BE2C (cell line): ENCODE measurements around the gene JDP2.

ENCODE experiments used
- DNase-seq: peaks from one replicate; pipeline ENCODE4 v3.0.0-alpha.2; 2020
- H3K27me3 ChIP-seq: fragments of 250-450 bp; sonication (Bioruptor Pico); 2 replicates; pipeline ENCODE4 v1.5.1; 2020; ENCODE audit warnings: mild to moderate bottlenecking
- H3K36me3 ChIP-seq: fragments of 250-450 bp; sonication (Bioruptor Pico); 2 replicates; pipeline ENCODE4 v1.5.1; 2020; ENCODE audit warnings: mild to moderate bottlenecking
- H3K4me1 ChIP-seq: fragments of 250-450 bp; sonication (Bioruptor Pico); 2 replicates; pipeline ENCODE4 v1.5.1; 2020
- H3K4me3 ChIP-seq: 2 replicates; pipeline ENCODE4 v1.5.1; 2011; ENCODE audit warnings: low read depth, low read length
- H3K9me3 ChIP-seq: fragments of 250-450 bp; sonication (Bioruptor Pico); 2 replicates; pipeline ENCODE4 v1.5.1; 2020
- CTCF ChIP-seq: IDR thresholded peaks from 2 replicates; pipeline ENCODE4 v1.5.1; 2012; ENCODE audit warnings: mild to moderate bottlenecking, low read depth, low read length

JDP2 gene

GRCh38 chr14:75522224-75522982 is 94.6 kb downstream of the JDP2 start, which contains the start of gene BATF:
TSS of gene BATF (plus strand) at chr14:75522469. CDS start at chr14:75522683, 214 bp downstream.
- H3K27me3 ChIP-seq: 0 out of 2 replicates have a peak, but pooled peaks cover 5% of the 10 kb centered on the region
- H3K4me1 ChIP-seq: no peaks in the 10 kb centered on the region
- H3K9me3 ChIP-seq: no peaks in the 10 kb centered on the region; the same call in 1 of the 2 replicates
- no peak for DNase-seq
- no peak within 1 kb of the TSS for H3K4me3 ChIP-seq
- H3K36me3 ChIP-seq: no peaks in the 10 kb centered on the region
- TF ChIP-seq CTCF: no peak

GRCh38 chr14:75522983-75523318 is 95.1 kb downstream of the JDP2 start:
- TF ChIP-seq CTCF: no peak
- DNase-seq: no peak
- Histone ChIP-seq H3K4me1 (no peaks in the 10 kb centered on the region), H3K4me3 (no peak overlapping the region), H3K27me3 (0 out of 2 replicates have a peak, but pooled peaks cover 5% of the 10 kb centered on the region), H3K36me3 (no peaks in the 10 kb centered on the region), H3K9me3 (no peaks in the 10 kb centered on the region; the same call in 1 of the 2 replicates)
